Right forelimb (tissue), 1 donor: Measurements from ENCODE around the gene IGFL2.
"Not testable (repeated sequence)": the region's sequence is repeated elsewhere in the genome, so short reads cannot be mapped to it uniquely, and the experiment has no call there.

ENCODE experiments used
- DNase-seq: peaks from one replicate; pipeline ENCODE4 v3.0.0-alpha.2; 2018

IGFL2 gene

DNA sequence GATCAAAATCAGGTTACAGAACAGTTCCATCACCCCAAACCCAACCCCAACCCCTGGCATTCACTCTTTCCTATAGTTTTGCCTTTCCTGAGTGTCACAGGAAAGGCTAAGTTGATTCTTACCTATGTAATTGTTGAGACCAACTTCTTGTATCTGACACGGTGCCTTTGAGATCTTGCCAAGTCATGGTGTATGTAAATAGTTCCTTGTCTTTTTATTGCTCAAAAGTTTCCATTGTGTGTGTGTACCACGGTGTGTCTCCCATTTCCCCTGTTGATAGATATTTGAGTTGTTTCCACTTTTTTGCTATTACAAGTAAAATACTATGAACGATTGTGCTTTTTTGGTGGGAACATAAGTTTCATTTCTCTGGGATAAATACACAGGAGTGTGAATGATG lies 3.3 kb upstream of the IGFL2 start:
- DNase-seq = no peak

GRCh38 chr19:46147166-46147740 lies 785 bp upstream of the IGFL2 start:
- DNase-seq = no peak

DNA sequence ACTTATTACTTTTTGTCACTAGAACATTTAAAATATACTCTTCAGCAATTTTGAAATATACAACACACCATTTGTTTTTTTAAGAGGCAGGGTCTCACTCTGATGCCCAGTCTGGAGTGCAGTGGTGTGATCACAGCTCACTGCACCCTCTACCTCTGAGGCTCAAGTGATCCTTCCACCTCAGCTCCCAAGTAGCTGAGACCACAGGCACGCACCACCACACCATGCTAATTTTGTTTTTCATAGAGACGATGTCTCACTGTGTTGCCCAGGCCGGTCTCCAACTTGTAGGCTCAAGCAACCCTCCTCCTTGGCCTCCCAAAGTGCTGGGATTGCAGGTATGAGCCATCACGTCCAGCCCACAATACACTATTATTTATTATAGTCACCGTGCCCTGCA lies 2.6 kb downstream of the IGFL2 start:
- DNase-seq = no peak

DNA sequence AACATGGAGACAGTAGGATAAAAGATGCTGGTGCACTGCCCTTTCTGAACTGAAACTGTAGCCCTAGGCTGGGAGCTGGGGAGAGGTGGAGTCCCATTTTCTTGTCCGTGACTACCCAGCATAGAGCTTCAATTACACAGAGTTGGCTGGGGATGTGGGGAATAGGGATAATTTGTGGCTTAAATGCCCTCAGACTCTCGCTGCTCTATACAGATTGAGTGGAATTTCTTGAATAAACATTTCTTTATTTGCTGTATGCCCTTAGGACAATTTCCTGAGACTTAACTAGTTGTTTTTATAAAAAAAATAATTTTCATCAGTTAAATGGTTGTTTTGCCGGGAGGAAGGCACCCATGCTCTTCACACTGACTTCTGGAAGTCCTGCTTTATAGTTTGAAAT lies 7.2 kb downstream of the IGFL2 start:
- no peak for DNase-seq

GRCh38 chr19:46159418-46160232 lies 11.6 kb downstream of the IGFL2 start:
- DNase-seq = no peak

- DNase-seq = no peak
Observed at GRCh38 chr19:46160233-46160775, 12.3 kb downstream of the IGFL2 start.

GRCh38 chr19:46161642-46162257 lies 13.7 kb downstream of the IGFL2 start:
- DNase-seq = not testable (repeated sequence)

GRCh38 chr19:46162731-46163130 lies 14.7 kb downstream of the IGFL2 start:
- no peak for DNase-seq

- DNase-seq = no peak
Observed at GRCh38 chr19:46173886-46174480, 25.9 kb downstream of the IGFL2 start.

DNA sequence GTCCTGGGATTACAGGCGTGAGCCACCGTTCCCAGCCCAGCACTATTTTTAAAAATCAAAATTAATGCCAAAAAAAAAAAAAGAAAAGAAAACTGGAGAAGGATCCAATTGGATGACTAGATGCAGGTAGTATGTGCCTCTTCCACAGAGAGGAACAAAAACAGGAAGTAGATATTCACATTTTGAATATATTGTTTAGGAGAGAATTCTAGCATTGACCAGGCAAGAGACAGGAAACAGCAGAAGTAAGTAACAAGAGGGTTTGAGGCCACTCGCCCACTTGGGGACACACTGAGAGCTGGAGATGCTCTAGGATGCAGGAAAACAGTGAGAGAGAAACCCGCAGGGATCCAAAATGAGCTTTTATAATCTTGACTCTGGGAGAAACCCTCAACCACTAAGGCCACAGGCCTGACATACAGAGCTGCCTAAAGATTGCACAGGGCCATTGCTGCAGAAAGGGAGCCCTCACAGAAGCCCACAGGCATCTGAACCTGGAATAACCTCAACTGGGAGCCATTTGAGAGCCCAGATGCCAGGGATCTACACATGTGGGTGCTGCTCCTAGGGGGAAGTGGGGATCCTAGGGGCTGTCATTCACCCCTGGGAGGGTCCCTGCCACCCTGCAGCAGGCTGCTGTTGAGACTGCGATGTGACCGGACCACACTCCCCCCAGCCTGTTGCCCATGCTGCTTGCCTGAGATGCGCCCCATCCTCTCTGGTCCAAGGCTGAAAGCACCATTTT lies 28.2 kb downstream of the IGFL2 start:
- DNase-seq = no peak

DNA sequence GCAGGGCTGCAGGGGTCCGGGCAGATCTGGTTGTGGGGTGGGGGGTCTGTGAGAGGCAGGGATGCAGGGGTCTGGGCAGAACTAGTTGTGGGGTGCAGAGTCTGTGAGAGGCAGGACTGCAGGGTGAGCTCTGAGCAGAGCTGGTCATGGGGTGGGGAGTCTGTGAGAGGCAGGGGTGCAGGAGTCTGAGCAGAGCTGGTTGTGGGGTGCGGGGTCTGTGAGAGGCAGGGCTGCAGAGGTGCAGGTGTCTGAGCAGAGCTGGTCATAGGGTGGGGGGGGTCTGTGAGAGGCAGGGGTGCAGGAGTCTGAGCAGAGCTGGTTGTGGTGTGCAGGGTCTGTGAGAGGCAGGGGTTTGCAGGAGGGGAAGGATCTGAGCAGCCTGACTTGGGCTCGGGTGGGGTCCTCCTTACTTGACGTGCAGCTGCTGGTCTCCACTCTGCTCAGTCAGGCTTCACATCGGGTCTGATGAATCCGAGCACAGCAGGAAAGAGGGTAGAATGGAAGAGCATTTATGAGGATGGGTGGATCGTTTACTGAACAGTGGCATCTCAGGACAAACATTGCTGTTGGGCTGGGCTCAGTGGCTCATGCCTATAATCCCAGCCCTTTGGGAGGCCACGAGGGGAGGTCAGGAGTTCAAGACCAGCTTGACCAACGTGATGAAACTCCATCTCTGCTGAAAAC lies 31.2 kb downstream of the IGFL2 start:
- DNase-seq = no peak

- DNase-seq = no peak
Observed at GRCh38 chr19:46180701-46181387, 32.8 kb downstream of the IGFL2 start.

- DNase-seq = no peak
Observed at GRCh38 chr19:46181388-46181779, 33.3 kb downstream of the IGFL2 start.

DNA sequence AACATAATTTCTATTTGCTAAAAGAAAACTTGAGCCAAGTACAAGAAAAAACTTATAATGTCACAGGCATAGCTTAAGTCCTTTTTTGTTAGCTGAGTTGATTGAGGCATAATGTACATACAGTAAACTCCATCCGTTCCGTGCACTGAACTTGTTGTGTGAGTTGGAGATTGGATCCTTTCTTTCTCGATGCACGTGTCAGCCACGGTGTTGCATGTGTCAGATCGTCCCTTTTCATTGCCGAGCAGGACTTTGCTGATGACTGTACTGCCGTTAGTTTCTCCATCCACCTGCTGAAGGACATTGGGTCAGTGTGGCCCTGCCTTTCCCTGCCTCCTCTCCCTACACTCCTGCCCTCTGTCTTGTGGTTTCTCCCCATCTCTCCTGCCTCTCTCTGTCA lies 34.4 kb downstream of the IGFL2 start:
- DNase-seq = no peak

- DNase-seq = not testable (repeated sequence)
Observed at GRCh38 chr19:46184775-46185710, 37.0 kb downstream of the IGFL2 start.

- no peak for DNase-seq
Observed at GRCh38 chr19:46186101-46186716, 38.2 kb downstream of the IGFL2 start.

DNA sequence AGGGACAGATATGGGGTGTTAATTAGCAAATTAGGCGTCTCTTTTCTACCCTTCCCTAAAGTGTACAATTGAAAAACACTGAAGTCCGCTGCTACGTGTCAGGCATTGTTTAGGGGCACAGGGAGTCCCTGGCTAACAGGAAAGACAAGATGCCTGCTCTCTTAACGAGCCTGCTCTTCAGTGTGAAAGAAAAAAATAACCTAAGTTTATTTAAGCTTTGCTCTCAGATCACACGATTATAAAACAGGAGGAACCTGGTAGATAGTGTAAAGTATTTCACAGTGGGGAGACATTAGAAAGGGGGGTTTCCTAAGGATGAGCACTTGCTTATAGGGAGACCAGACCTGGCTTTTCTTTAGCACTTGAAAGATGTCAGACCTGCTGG lies 38.7 kb downstream of the IGFL2 start:
- DNase-seq = no peak

DNA sequence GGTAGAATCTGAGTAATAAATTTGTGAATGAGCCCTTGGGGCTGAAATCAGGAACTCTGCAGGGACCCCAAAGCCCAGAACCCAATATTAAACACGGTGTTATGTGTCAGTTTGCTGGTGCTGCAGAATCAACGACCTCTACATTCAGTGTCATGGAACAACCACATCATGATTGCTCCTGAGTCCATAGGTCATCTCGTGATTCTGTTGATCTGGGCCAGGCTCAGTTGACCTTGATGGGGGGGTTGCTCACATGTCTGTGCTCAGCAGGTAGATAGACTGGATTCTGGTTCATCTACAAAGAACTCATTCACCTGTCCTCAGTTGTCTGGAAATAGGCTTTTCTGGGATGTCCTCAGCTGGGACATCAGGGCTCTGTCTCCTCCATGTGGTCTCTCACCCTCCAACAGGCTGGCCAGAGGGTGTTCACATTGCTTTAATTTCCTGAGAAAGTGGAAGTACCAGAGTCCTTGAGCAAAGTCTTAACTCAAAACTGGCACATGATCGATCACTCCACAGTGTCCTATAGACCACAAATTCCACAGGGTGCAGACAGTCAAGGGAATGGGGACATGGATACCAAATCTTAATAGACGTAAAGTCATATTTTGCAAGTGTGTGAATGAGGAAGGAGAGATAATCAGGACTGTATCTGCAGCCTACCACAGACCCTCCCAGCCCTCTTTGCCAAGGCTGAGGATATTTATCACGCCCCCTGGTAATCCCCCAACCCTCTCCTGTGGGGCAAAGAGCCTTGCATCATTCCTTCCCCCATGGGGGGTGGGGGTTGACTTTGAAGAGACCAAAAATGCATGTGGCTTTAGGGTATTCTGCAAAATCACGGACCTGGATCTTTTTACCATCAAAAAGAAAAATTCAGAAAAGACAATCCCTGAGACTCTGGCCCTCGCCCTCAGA lies 42.2 kb downstream of the IGFL2 start:
- no peak for DNase-seq

- no peak for DNase-seq
Observed at GRCh38 chr19:46191356-46191755, 43.3 kb downstream of the IGFL2 start.
